HG03159 (cell line): ENCODE results near the gene RFPL1.

Experiments used
- ATAC-seq: cut with Tn5 transposase; IDR thresholded peaks from one replicate; pipeline ENCODE4 v1.9.1; 2021; ENCODE audit warnings: mild to moderate bottlenecking, moderate library complexity; ENCODE audit not compliant: unreplicated experiment

RFPL1 gene

DNA sequence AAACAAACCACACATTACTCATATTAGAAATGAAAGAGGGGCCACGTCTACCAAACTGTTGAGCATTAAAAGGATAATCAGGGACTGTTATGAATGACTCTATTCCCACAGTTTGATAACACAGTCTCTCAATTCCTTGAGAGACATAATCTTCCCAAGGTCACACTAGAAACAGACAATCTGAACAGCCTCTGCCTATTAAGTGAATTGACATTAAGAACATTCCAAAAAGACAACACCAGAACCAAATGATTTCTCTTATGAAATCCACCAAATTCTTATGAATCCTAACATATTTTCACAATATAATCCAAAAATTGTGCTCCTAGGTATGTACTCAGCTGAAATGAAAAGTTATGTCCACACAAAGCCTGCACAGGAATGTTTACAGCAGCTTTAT is 4.6 kb downstream of the RFPL1 start:
- no peak for ATAC-seq

DNA sequence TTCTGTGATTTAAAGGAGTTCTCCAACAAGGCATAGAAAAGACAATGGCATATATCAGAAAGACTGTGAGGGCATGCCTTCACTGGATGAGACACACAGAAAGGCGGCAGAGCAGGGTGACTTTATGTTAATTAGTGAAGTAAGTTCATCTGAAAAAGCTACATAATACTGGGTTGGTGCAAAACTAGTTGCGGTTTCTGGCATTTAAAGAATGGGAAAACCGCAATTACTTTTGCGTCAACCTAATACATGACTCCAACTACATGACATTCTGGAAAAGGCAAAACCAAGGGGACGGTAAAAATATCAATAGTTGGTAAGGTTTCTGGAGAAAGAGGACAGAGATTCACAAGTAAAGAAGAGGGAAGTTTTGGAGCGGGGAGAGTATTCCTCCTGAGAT is 5.1 kb downstream of the RFPL1 start:
- no peak for ATAC-seq

DNA sequence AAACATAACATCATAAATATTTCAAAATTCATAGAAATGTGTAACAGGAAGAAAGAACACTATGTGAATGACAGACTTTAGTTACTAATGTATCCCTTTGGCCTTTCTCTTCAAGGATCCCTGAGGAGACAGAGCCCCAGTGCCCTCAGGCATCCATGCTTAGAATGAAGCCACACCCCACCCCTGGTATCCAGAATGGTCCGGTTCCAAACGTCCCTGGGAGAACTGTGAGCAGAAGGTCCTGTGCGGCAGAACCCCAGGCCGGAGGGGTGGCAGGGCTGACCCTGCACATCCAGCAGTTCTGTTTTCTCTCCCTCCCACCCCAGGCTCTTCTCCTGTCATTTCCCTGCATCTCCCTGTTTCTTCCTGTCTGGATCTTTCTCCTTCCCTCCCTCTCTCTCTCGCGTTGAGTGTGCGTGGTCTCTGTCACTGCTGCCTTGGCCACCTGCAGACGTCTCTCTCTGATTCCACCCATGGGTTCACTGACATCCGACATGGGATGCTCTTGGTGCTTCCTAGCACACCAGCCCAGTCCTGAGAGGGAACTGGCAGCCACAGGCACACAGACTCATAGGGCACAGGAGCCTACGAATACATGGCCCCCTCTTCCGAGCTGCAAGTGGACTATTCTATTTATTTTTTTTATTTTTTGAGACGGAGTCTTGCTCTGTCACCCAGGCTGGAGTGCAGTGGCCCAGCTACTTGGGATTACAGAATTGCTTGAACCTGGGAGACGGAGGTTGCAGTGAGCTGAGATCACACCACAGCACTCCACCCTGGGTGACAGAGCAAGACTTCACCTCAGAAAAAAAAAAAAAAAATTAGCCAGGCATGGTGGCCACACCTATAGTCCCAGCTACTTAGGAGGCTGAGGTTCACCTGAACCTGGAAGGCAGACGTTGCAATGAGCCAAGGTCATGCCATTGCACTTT is 5.7 kb downstream of the RFPL1 start:
- no peak for ATAC-seq

DNA sequence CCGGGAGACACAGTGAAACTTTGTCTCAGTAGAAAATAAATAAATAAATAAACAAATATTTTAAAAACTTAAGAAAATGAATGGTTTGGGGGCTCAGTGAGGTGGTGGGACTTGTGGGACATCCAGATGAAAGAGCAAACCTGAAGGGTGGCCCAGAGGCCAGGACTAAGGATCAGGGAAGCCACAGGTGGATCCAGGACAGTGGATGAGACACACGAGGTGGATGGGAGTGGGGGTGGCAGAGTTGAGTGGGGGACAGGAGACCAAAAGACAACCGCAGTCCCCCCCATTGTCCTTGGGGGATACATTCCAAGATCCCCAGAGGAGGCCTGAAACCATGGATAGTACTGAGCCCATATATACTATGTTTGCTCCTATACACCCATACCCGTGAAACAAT is 7.1 kb downstream of the RFPL1 start:
- ATAC-seq: no peak

- ATAC-seq: no peak
These were observed 9.5 kb downstream of the RFPL1 start for GRCh38 chr22:29447906-29448305.

GRCh38 chr22:29449296-29449875 is 11.0 kb downstream of the RFPL1 start:
- no peak for ATAC-seq

DNA sequence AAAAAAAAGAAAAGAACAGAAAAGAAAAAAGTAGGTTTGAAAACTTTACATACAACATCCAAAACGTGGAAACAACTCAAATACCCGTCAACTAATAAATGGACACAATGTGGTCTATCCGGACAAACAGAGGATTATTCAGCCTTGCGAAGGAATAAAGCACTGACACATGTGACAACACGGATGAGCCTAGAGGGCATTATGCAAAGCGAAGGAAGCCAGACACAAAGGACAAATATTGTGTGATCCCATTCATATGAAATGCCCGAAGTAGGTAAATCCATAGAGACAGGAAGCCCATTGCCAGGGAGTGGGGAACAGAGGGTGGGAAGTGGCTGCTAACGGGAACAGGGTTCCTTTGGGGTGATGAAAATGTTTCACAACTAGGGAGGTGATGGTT is 11.8 kb downstream of the RFPL1 start:
- ATAC-seq: no peak

DNA sequence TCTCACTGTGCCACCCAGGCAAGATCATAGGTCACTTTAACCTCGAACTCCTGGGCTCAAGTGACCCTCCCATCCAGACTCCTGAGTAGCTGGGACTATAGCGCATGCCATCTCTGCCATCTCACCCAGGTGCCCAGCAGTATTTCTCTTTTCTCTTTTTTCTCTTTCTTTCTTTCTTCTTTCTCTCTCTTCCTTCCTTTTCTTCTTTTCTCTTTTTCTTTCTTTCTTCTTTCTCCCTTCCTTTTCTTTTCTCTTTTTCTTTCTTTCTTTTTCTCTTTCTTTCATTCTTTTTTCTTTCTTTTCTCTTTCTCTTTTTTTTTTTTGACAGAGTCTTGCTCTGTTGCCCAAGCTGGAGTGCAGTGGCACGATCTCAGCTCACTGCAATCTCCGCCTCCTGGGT is 13.5 kb downstream of the RFPL1 start:
- no peak for ATAC-seq

DNA sequence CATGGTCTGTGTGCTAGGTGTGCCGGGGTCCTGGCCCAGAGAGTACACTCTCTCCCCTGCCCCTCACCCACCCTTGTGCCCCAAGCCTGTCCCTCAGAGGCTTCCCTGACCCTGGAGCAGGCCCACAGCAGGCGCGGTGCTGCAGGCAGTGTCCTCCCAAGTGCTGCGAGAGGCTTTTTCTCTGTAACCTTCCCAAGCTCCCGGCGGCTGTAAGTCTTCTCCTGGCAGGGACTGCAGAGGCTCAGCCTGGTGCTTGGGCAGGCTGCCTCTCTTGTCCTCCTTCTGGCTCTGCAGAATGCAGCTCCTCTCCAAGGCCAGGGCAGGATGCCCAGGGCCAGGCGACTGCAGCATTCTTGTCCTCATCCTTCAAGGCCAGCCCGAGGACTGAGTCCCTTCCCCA is 15.9 kb downstream of the RFPL1 start:
- ATAC-seq: no peak

GRCh38 chr22:29456211-29456671 is 17.9 kb downstream of the RFPL1 start:
- ATAC-seq: no peak

DNA sequence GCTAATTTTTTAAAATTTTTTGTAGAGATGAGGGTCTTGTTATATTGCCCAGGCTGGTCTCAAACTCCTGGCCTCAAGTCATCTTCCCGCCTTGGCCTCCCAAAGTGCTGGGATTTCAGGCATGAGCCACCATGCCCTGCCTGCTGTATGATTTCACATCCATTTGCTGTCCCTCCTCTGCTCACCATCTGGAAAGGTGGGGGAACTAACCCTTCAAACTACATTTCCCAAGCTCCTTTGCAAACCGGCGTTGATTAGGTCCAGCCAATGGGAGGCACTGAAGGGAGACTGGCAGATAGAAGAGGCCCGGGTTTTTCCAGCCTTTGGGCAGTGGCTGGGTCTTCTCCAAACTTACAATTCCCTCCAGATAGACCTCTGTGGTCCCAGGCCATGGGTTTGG is 19.3 kb downstream of the RFPL1 start:
- no peak for ATAC-seq

GRCh38 chr22:29458551-29458950 is 20.2 kb downstream of the RFPL1 start:
- ATAC-seq: no peak

GRCh38 chr22:29459773-29460172 is 21.4 kb downstream of the RFPL1 start:
- no peak for ATAC-seq

- no peak for ATAC-seq
These were observed 22.9 kb downstream of the RFPL1 start for GRCh38 chr22:29461263-29461662.

- ATAC-seq: no peak
These were observed 25.2 kb downstream of the RFPL1 start for GRCh38 chr22:29463629-29464028.

DNA sequence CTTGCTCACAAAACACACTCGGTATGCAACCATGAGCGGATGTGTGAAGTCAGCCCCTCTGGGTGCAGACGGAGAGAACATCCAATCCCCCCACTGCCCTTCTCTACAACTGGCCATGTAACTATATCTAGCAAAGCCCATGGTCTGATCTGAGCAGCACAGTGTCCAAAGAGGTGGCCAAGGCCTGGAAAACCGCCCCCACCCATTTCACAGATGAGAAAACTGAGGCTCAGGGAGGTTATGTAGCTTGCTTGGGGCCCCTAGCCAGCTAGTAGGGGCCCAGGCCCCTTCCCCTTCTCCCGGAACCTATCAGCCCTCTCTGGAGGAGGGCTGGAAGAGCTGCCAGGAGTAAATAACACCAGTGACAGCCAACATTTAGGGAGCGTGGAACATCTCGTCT is 26.2 kb downstream of the RFPL1 start:
- ATAC-seq: no peak

GRCh38 chr22:29469755-29470154 is 31.4 kb downstream of the RFPL1 start:
- ATAC-seq: no peak

GRCh38 chr22:29470159-29470855 is 31.9 kb downstream of the RFPL1 start:
- no peak for ATAC-seq

DNA sequence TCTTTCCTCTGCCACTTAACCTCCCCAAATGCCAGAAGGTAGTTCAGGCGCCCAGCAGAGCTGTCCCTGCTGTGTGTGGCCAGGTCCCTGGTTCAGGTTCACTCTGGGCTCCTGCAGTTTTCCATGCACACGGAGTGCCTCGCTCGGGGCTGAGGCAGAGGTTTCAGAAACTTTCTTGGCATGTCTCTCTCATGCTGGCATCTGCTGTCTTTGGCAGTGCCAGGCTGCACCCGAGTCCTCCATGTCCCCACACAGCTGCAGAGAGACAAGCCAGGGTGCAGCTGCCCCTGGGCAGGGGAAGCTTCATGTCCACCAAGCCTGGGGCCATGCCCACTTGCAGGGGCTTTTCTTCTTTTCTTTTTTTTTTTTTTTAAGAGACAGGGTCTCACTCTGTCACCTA is 34.6 kb downstream of the RFPL1 start:
- no peak for ATAC-seq

DNA sequence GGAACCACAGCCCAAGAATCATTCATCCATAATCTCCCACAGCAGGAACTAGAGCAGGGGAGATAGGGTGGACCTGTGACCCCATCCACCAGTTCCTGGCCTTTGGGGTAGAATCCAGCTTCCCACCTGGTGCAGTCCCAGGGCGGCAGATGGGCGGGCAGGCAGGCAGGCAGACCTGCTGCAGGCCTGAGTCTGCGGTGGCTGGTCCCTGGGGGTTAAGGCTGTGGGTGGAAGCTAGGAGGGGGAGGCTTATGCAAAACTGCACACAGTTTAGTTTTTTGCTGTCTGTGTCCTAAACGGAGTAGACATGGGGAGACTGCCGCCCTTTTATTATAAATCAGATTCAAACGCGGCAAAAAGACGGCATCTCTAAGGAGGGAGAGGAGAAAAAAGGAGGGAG is 37.2 kb downstream of the RFPL1 start:
- ATAC-seq: no peak

DNA sequence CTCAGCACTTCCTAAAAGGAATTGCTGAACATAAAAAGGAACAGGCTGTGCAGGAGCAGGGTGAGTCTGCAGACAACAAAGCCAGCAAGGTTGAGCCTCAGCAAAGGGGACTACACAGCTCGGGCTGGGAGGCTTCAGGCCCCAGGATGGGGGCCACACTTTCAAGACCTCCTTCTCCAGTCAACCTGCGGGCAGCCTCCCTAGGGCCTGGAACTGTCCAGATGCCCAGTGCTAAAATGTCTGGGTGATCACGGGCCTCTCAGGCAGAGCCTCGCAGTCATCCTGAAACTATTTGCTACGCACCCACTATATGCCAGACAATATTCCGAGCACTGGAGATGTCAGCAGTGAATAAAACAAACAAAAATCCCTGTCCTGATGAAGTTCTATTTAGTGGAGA is 37.7 kb downstream of the RFPL1 start:
- no peak for ATAC-seq
